Stimulated activated CD4-positive, alpha-beta T cell treated with anti-CD3 and anti-CD28 coated beads, TNF-alpha, amount 100 ng/mL, for 48 hours (primary cell): ENCODE results near the gene AGO3.
"Not testable (repeated sequence)": the region's sequence is repeated elsewhere in the genome, so short reads cannot be mapped to it uniquely, and the experiment has no call there.

Source experiments
- DNase-seq, 3 donors: peaks; one replicate each; pipeline ENCODE4 v3.0.0-alpha.2; 2020; ENCODE audit warnings: low read depth in 3 of 3

Gene AGO3

DNA sequence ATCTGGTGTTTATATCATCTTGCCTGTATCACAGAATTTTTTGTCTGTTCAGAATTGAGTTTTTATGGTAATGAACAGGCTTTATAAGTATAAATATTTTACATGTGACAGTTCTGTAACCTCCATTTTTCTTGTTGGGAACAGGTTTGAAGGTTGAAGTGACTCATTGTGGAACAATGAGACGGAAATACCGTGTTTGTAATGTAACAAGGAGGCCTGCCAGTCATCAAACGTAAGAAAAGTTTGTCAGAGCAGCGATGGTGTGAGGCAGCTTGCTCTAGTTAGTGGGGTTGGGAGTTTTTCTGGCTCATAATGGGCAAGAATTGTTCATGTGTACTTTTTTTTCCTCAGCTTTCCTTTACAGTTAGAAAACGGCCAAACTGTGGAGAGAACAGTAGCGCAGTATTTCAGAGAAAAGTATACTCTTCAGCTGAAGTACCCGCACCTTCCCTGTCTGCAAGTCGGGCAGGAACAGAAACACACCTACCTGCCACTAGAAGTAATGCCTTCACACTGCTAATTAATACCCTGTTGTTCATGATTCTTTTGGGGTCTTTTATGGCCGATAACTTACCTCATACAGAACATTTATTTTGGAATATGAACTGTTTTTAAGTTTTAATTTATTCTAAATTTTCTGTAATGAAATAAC, 77.8 kb downstream of the AGO3 start:
- no peak for DNase-seq

DNA sequence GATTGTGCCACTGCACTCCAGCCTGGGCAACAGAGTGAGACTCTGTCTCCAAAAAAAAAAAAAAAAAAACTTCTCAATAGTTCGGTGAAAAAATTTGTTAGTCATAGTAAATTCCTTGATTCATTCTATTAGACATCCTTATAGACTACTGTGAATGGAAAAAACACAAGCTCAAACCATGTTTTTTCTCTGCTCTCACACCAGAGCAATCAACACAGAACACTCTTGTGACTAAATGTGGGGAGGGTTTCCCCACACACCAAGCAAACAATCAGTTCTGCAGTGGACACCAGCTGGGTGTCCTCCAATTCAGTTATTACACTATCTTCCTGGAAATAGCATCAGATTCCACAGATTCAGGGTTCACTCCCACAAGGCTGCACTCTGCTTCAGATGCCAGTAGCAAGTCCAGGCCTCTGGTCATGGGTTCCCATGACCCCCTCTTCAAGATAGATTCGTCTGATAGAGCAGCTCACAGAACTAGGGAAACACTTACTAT, 83.9 kb downstream of the AGO3 start:
- DNase-seq: no peak

DNA sequence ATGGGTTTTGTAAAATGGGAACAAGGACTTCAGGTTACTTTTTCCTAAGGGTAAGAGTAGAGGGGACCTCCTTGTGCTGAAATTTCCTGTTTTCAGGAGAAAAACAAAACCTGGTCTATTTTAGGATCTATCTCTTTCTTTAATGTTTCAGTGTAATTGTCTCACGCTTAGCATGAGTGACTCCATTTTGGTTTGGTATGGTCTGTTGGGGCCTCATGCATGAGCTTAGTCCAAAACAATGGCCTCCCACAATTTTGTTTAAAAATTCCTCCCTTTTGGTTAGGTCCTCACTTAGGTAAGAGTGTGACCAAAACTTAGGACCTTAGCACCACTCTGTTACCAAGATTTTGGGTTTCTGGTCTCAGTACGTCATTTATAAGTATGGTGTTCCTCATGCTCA, 85.8 kb downstream of the AGO3 start:
- DNase-seq: no peak

DNA sequence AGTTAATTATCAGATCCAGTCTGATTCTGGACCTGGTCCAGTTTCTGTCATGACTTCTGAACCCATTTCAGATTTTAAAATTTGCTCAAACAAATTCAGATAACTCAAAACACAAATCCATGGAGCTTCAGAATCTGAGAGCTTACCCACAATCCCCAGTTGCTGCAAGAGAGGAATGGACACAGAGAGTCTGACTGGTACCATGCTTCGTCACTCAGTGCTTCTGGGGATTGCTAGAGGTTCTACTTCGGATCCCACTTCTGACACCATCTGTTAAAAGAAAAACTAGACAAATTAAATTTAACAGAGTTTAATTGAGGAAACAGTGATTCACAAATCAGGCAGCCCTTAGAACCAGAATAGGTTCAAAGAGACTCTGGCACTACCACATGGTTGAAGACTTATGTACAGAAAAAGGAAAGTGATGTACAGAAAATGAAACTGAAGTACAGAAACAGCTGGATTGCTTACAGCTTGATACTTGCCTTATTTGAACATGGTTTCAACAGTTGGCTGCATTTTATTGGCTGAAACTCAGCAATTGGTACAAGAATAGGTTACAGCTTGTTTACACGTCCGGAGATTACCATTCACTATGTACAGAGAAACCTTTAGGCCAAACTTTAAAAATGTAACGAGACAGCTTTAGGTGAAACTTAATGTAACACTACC, 92.3 kb downstream of the AGO3 start:
- no peak for DNase-seq

DNA sequence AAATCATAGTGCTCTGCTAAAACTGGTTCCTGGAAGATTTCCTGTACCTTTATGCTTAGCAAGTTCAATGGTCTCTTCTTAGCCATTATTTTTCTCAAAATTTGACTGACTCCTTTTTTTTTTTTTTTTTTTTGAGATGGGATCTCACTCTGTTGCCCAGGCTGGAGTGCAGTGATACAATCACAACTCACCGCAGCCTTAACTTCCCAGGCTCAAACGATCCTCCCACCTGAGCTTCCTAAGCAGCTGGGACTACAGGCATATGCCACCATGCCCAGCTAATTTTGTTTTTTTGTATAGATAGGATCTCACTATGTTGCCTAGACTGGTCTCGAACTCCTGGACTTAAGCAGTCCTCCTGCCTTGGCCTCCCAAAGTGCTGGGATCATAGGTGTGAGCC, 93.1 kb downstream of the AGO3 start:
- DNase-seq: not testable (repeated sequence)

DNA sequence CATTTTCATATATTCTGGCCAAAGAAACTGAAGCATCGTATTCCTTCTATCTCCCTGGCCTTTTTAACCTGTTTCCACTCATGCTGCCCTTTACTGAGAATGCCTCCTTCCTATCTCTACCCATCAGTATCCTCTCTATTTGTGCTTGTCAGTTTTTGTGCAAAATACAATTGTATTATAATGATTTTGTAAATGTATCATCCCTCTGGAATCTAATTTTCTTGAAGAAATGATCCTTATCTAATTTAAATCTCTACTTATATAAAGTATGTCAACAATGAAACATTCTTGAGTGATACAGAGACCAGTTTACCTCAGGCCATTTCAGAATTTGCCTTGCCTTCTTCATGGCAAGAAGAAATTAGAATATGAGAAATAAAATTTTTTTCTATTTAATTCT, 93.9 kb downstream of the AGO3 start:
- no peak for DNase-seq

DNA sequence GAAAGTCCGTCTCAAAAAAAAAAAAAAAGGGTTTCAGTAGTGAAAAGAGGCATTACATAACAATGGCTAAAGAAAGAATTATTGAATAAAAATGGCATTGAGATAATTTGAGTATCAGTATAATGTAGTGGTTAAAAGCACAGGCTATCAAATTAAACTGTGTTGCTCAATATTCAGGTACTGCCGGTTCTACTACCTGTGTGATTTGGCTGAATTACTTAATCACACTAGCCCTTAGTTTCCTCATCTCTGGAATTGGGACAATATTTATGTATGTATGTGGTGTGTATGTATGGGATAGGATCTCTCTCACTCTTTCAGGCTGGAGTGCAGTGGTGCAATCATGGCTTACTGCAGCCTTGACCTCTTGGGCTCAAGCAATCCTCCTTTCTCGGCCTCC, 96.9 kb downstream of the AGO3 start:
- DNase-seq: no peak

DNA sequence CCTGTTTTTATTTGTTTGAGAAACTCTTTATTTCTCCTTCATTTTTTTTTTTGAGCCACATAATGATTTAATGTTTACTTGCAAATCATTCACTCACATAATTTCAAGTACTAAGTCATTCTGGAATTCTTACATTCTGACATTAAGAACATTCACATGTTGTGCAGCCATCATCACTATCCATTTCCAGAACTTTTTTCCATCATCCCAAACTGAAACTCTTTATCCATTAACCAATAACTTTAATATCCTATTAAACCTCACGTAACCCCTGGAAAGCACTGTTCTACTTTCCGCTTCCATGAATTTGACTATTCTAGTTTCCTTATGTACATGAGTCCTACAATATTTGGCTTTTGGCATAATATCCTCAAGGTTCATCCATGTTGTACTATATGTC, 100.5 kb downstream of the AGO3 start:
- no peak for DNase-seq

DNA sequence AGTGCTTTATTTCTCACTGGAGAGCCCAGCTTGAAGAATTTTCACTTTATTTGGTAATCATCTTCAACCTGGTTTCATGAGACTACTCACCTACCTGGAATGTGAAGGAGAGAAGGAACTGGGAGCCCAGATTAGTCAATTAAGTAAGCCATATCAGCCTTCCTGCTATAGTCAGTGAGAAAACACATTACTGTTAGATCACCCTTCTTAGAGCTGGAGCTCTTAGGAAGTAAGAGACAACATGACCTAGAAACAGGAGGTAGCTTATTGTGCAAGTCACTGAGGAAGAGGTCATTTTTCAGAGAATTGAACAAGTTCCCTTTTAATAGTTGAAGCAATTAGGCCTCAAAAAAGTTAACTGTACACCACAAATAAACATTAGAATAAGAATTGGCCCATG, 103.8 kb downstream of the AGO3 start:
- DNase-seq: no peak

DNA sequence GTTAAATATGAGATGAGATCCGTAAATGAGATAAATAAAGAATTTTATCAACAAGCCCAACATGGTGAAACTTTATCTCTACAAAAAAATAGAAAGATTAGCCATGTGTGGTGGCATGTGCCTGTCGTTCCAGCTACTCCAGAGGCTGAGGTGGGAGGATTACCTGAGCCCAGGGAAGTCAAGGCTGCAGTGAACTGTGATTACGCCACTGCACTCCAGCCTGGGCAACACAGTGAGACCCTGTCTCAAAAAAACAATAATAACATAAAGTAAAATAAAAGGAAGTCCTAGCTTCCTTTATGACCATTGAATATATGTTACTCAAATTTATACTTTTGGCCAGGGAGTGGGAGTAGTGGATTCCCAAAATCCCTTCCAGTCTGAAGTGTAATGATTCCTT, 104.2 kb downstream of the AGO3 start:
- DNase-seq: no peak

DNA sequence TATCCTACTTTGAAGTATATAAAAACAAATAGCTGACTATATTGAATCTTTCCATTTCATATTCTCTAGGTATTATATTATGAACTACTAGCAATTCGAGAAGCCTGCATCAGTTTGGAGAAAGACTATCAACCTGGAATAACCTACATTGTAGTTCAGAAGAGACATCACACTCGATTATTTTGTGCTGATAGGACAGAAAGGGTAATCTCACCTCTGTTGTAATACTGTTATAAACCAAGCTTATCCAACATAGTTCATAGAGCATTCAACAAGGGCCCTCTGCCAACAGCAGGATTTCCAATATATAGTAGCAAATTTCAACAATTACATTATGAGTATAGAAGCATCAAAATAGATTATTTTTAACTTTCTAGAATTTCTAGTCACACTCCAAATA, 109.3 kb downstream of the AGO3 start:
- DNase-seq: no peak

DNA sequence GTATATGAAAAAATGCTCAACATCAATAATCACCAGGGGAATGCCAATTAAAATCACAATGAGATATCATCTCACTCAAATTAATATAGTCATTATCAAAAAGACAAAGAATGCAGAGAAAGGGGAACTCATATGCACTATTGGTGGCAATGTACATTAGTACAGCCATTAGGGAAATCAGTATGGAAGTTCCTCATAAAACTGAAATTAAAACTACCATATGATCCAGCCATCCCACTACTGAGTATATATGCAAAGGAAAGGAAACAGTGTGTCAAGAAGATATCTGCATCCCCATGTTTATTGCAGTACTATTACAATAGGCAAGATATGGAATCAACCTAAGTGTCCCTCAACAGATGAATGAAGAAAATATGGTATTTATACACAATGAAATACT, 120.9 kb downstream of the AGO3 start:
- no peak for DNase-seq

DNA sequence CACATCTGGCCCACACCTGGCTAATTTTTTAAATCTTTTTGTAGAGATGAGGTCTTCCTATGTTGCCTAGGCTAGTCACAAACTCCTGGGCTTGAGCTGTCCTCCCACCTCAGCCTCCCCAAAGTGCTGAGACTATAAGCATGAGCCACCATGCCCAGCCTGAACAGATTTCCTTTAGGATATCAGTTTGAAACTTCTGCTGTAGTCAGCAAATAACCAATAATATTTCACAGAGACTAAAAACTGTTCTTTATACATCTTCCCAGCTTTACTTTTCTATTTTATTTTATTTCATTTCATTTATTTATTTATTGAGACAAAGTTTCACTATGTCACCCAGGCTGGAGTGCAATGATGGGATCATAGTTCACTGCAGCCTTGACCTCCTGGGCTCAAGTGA, 123.1 kb downstream of the AGO3 start:
- DNase-seq: no peak

DNA sequence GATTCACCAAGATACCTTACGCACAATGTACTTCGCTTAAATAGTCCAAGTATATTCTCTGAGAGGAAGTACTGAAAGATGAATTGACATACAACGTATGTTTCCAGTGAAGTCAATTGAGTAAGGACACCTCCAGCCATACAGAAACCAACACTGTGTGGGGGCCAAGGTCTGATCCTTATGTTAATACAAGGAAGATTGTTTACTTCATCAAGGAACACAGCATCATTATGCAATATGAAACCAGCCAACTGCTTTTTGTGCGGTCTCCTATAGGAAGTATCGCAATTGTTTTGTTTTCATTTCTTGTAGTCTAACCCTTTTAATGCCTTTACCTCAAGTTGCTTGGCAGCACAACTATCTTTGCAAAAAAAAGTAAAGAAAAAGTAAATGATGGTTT, 124.8 kb downstream of the AGO3 start:
- no peak for DNase-seq

DNA sequence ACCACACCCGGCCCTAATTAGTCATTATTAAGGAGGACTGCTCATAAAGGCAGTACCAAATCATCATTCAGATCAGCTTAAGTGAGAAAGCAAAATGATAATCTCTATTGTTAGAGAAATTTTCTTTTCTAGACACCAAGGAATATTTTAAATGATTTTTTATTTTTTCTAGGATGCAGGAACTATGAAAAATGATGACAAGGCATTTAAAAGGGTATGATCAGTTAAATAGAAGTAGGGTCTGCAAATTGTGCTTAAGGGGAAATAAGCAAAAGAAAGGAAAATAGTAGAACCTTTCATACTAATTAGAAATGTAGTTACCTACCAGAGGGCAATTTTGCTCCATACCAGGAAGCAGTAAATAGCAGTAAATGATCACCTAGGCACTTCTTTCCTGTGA, 131.4 kb downstream of the AGO3 start:
- no peak for DNase-seq

DNA sequence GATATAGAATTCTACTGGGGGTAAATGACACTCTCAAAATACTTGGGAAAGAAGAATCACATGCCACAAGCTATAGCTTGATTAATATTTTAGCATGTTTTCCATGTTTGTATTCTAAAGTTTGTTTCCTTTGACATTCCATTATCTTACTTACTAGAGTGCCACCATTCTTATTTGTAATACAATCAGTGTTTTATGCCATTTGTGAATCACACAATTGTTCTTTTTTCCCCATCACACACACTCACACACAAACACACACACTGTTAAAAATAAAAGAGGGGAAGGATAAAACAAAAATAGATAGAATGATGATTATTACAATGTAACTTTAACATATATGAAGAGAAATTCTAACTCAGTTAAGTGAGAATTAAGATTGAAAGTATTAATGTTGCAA, 137.0 kb downstream of the AGO3 start:
- DNase-seq: no peak

DNA sequence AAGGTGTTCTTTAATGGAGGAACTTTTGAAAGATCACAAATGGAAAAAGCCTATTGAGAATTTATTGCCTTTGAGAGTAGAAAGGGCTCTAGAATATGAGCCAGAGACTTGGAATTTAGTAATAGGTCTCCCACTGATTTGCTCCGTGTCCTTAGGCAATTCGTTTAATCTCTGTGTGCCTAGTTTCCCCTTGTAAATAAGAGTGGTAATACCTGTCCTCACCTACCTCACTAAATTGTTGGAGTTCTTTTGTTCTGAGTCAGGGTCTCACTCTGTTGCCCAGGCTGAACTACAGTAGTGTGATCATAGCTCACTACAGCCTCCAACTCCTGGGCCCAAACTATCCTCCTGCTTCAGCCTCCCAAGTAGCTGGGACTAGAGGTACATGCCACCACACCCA, 138.0 kb downstream of the AGO3 start:
- DNase-seq: no peak

DNA sequence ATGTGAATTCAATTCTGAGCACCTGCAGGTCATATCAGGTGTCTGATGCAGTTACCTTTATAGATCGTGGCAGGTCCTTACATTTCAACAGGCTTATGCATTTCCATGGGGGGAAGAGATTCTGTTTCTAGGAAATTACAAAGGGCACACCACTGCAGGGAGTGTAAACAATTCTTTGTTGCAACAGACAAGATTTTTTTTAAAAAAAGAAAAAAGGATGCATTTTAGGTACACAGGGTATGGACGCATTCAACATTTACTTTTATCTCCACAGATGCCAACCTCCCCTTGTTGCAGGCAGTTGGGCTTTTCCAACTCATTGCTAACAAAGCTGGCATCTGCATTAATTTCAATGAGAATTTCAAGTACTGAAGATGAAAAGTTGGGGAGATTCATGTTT, 139.4 kb downstream of the AGO3 start:
- no peak for DNase-seq

DNA sequence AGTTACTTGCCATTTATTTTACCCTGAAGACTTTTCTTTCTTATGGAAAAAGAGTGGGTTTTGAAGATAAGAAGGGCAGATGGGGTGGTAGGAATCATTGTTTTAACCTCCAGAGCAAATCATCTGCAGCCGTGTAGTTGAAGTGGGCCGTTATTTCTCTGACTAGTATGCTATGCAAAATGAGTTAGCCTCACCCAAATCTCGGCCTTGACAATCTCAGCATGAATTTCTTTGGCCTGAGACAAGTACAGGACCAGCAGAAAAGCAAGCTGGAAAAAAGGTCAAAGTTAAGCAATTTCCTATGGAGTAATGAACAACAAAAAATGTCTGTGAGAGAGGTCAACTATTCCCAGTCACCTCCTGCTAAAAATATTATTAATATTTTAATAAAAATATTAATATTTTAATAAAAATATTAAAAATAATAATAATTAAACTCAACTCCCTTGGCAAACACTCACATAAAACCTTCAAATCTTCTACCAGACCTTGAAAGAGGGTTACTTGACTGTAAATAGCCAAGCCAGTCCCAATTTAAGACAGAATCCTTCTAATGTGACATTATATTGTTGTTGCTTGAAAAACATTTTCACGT, 146.2 kb downstream of the AGO3 start:
- no peak for DNase-seq

DNA sequence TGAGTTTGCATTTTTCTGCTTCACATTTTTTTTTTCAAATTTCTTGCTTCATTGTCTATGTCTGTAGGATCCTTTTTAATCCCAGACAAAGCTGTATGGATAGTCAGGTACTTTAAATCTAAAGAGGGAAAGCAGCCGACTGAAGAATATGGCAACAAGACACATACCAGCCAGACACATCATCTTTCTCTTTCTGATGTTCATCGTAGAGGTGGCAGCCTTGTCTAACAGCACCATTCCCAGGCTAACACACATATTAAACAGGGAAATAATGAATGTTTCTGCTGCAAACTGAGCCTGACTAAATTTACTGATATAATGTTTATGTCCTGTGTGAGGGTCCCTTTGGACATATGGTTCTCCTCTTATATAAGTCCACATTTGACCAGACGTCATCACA, 149.3 kb downstream of the AGO3 start:
- no peak for DNase-seq

DNA sequence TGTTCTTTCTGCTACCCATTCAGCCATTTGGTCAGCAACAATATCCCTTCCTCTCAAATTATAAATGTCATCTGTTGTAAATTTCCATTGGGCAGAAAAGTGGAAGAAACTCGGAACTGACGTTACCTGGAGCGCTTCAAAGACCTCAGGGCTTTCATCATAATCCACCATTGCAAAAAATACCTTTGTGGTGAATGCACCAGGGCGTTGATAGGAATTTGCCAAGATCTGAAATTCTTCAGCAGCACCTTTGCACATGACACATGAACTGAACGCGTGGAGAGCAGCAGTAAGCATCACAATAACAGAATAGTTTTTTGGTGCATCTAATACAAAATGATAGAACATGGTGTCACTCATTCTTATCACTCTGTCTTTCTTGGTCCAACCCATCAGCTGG, 149.9 kb downstream of the AGO3 start:
- DNase-seq: no peak

DNA sequence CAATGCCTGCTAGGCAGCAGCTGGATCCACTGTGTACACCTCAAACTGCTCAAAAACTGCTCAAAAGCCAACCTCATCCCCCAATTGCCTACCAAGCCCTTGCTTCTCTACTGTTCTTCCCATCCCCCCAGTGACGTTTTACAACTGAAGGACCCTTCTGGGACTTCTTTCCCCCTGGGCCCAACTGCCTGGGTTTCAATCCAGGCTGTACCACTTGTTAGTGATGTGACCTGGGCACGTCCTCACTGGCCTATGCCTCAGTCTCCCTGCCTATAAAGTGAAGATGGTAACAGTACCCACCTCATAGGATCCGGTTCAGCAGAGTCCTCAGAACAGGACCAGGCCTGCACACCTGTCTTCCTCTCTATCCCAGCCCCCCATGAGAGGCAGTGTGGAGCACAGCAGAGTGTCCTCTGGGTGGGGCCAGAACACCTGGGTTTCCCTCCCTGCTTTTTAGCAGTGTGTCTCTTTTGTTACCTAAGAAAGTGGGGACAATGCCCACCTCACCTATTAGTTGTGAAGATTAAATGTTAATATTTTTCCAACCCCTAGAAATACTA, 151.1 kb downstream of the AGO3 start:
- no peak for DNase-seq

DNA sequence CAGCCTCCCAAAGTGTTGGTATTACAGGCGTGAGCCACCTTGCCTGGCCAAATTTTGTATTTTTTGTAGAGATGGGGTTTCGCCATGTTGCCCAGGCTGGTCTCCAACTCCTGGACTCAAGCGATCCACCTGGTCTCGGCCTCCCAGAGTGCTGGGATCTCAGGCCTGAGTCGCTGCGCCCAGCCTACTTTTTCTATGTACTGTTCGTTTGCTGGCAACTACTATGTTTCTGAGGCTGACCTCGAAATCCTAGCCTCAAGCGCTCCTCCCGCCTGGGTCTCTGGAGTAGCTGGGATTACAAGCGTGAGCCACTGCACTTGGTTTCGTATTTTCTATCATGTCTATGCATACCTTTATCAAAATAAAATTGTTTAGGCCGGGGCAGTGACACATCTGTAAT, 152.3 kb downstream of the AGO3 start:
- no peak for DNase-seq
